ENCODE data around the gene SNORC.

GRCh38 chr2:232876978-232877441, 6.9 kb downstream of the SNORC start:
- TF ChIP-seq CTCF (conservative IDR thresholded peaks at IDR 0.05 in 1 of 2, IDR thresholded peaks at IDR 0.05 in 1 of 2; ENCODE audit: extremely low read depth in 1 of 2, insufficient read depth in 1 of 2, low read depth in 1 of 2, low read length in 2 of 2), result no peak
- no peak for TF ChIP-seq EZH2 (IDR thresholded peaks at IDR 0.05; ENCODE audit: borderline replicate concordance, low read length)
